IMR-90 (cell line): Measurements from ENCODE around the gene DOCK10. TPM values are rescaled to one million over a fixed set of nuclear protein-coding genes. Genes with fewer than 3 reads are reported as not detected.

Experiments
- ATAC-seq: fragments of 200-7000 bp; cut with Tn5 transposase; 2 replicates; pipeline ENCODE4 v1.9.1; 2020; ENCODE audit warnings: low read depth, mild to moderate bottlenecking, moderate library complexity
- BruUV-seq: library from RNA; stranded (reverse); fragments of 400-500 nt; replicated peaks from 2 replicates; lab custom pipeline; 2021; lab: Mats Ljungman, UMichigan
- CTCF ChIA-PET: fragments of 300-600 bp; formaldehyde crosslinking; extraction: SDS; loops from one replicate; lab custom pipeline; 2021; ENCODE audit warnings: antibody characterized with exemption; lab: Yijun Ruan, JAX
- POLR2A ChIA-PET: fragments of 300-600 bp; sonication (Branson Sonifier 250); formaldehyde crosslinking; loops from one replicate; lab custom pipeline; 2022; ENCODE audit warnings: antibody characterized with exemption; ENCODE audit not compliant: unreplicated experiment; lab: Charles Lee
- DNase-seq: peaks from one replicate; pipeline ENCODE4 v3.0.0; 2013
- H2AFZ ChIP-seq: replicated peaks from 2 replicates; pipeline ENCODE3; 2013; ENCODE audit warnings: low read length, mild to moderate bottlenecking; ENCODE audit not compliant: poor library complexity
- H2AK5ac ChIP-seq: 2 replicates; pipeline ENCODE4 v1.6.1; 2013; ENCODE audit warnings: low read depth, low read length, inconsistent platforms
- H2AK9ac ChIP-seq: replicated peaks from 2 replicates; pipeline ENCODE3; 2013; ENCODE audit warnings: mild to moderate bottlenecking, low read depth, low read length, moderate library complexity; ENCODE audit not compliant: poor library complexity
- H2BK120ac ChIP-seq: 2 replicates; pipeline ENCODE4 v1.6.1; 2013; ENCODE audit warnings: low read depth, low read length, inconsistent platforms
- H2BK15ac ChIP-seq: 3 replicates; pipeline ENCODE4 v1.6.1; 2013; ENCODE audit warnings: low read depth, low read length, inconsistent platforms
- H2BK20ac ChIP-seq: 2 replicates; pipeline ENCODE4 v1.6.1; 2013; ENCODE audit warnings: low read depth, mild to moderate bottlenecking, inconsistent platforms, low read length, moderate library complexity
- H2BK5ac ChIP-seq: 2 replicates; pipeline ENCODE4 v1.6.1; 2013; ENCODE audit warnings: mild to moderate bottlenecking, low read depth, low read length, inconsistent platforms; ENCODE audit not compliant: poor library complexity, severe bottlenecking
- H3K14ac ChIP-seq: replicated peaks from 2 replicates; pipeline ENCODE4 v1.6.1; 2013; ENCODE audit warnings: low read depth, low read length, inconsistent platforms
- H3K18ac ChIP-seq: 2 replicates; pipeline ENCODE4 v1.6.1; 2013; ENCODE audit warnings: low read depth, low read length, control low read depth
- H3K23ac ChIP-seq: 2 replicates; pipeline ENCODE4 v1.6.1; 2013; ENCODE audit warnings: low read depth, low read length, inconsistent platforms
- H3K27ac ChIP-seq: 2 replicates; pipeline ENCODE4 v1.5.1; 2013; ENCODE audit warnings: mild to moderate bottlenecking, control low read depth, low read length; ENCODE audit not compliant: insufficient read depth
- H3K27me3 ChIP-seq: 2 replicates; pipeline ENCODE4 v1.6.1; 2013; ENCODE audit warnings: low read length; ENCODE audit not compliant: control insufficient read depth, insufficient read depth
- H3K36me3 ChIP-seq: 2 replicates; pipeline ENCODE4 v1.6.1; 2013; ENCODE audit warnings: low read length, mixed read lengths; ENCODE audit not compliant: control insufficient read depth, insufficient read depth
- H3K4ac ChIP-seq: 2 replicates; pipeline ENCODE4 v1.6.1; 2013; ENCODE audit warnings: low read depth, low read length, inconsistent platforms
- H3K4me1 ChIP-seq: 2 replicates; pipeline ENCODE4 v1.6.1; 2013; ENCODE audit warnings: low read length, mixed read lengths; ENCODE audit not compliant: control insufficient read depth, insufficient read depth
- H3K4me2 ChIP-seq: 2 replicates; pipeline ENCODE4 v1.6.1; 2013; ENCODE audit warnings: low read depth, mild to moderate bottlenecking, control low read depth, low read length, moderate library complexity
- H3K4me3 ChIP-seq: 2 replicates; pipeline ENCODE4 v1.5.1; 2013; ENCODE audit warnings: low read depth, mild to moderate bottlenecking, control low read depth, low read length, moderate library complexity; ENCODE audit not compliant: insufficient read depth
- H3K56ac ChIP-seq: 2 replicates; pipeline ENCODE4 v1.6.1; 2013; ENCODE audit warnings: low read length, inconsistent platforms; ENCODE audit not compliant: insufficient read depth; ENCODE audit errors: extremely low read depth
- H3K79me1 ChIP-seq, 2 experiments: 2 replicates each; pipeline ENCODE4 v1.6.1; 2013; ENCODE audit warnings: low read length in 2 of 2, inconsistent platforms in 1 of 2, low read depth in 1 of 2
- H3K9ac ChIP-seq: 2 replicates; pipeline ENCODE4 v1.6.1; 2013; ENCODE audit warnings: low read depth, low read length, control low read depth
- H3K9me1 ChIP-seq: 2 replicates; pipeline ENCODE4 v1.6.1; 2013; ENCODE audit warnings: low read length, inconsistent platforms; ENCODE audit not compliant: insufficient read depth
- H3K9me3 ChIP-seq: 2 replicates; pipeline ENCODE4 v1.6.1; 2013; ENCODE audit warnings: low read length; ENCODE audit not compliant: control insufficient read depth, insufficient read depth
- H4K20me1 ChIP-seq: 2 replicates; pipeline ENCODE4 v1.6.1; 2013; ENCODE audit warnings: low read length, inconsistent platforms; ENCODE audit not compliant: insufficient read depth
- H4K5ac ChIP-seq: 2 replicates; pipeline ENCODE4 v1.6.1; 2013; ENCODE audit warnings: mild to moderate bottlenecking, low read depth, low read length, control low read depth
- H4K8ac ChIP-seq, 2 experiments: 2 replicates each; pipeline ENCODE4 v1.6.1; 2013; ENCODE audit warnings: low read depth in 2 of 2, low read length in 2 of 2, control low read depth in 1 of 2, inconsistent platforms in 1 of 2
- H4K91ac ChIP-seq: 2 replicates; pipeline ENCODE4 v1.6.1; 2013; ENCODE audit warnings: low read depth, low read length, inconsistent platforms; ENCODE audit not compliant: insufficient read depth
- BHLHE40 ChIP-seq: fragments of 150-350 bp; IDR thresholded peaks from 2 replicates; pipeline ENCODE4 v1.6.1; 2016; ENCODE audit warnings: mild to moderate bottlenecking, low read depth, low read length
- CHD1 ChIP-seq: IDR thresholded peaks from 2 replicates; pipeline ENCODE4 v1.6.1; 2012; ENCODE audit warnings: low read depth, low read length, improper control_type of control experiment
- MAFK ChIP-seq: IDR thresholded peaks from 2 replicates; pipeline ENCODE4 v1.6.1; 2012; ENCODE audit warnings: low read depth, low read length, improper control_type of control experiment
- POLR2A ChIP-seq: IDR thresholded peaks from 2 replicates; pipeline ENCODE4 v1.6.1; 2012; ENCODE audit warnings: mild to moderate bottlenecking, low read depth, low read length
- SMC3 ChIP-seq: fragments of 150-350 bp; IDR thresholded peaks from 2 replicates; pipeline ENCODE4 v1.6.1; 2016; ENCODE audit warnings: low read depth, mild to moderate bottlenecking, antibody characterized with exemption, low read length, moderate library complexity
- WGBS, 2 experiments: methylation state at CpG; one replicate each; pipeline versions ENCODE4 v1.1.5 to v1.1.7; 2013; ENCODE audit warnings: missing lambda C conversion rate in 2 of 2; ENCODE audit not compliant: insufficient read length in 1 of 2; ENCODE audit errors: extremely low coverage in 2 of 2; 5-methylcytosine and 5-hydroxymethylcytosine counted together
- dilution Hi-C: fragments of 300-500 bp; cut with HindIII; formaldehyde crosslinking; loops from one replicate; pipeline ENCODE4 v1.14.3; 2018; ENCODE audit warnings: low sequenced_read_pairs; ENCODE audit not compliant: unreplicated experiment
- in situ Hi-C: fragments of 300-500 bp; cut with MboI; formaldehyde crosslinking; loops from 3 replicates; pipeline ENCODE4 v1.14.3; 2019; ENCODE audit warnings: low sequenced_read_pairs, inconsistent platforms, mixed read lengths
- intact Hi-C: fragments of 100-400 bp; cut with micrococcal nuclease; formaldehyde crosslinking; loops from 2 replicates; pipeline ENCODE4 v1.10.0; 2022
- polyA plus RNA-seq, 3 experiments: library from polyadenylated mRNA; depleted of rRNA; stranded (reverse); fragments of >200 nt; gene quantifications; 2 replicates each; pipeline ENCODE4 v1.2.3, GENCODE V29; 2012; ENCODE audit warnings: low replicate concordance in 1 of 3
- total RNA-seq: library from RNA; depleted of rRNA; stranded (reverse); fragments of >200 nt; gene quantifications from 2 replicates; pipeline ENCODE4 v1.2.3, GENCODE V29; 2012
- TF ChIP-seq, protein P1 (sequence below): fragments of 150-350 bp; IDR thresholded peaks from 2 replicates; pipeline ENCODE4 v1.6.1; 2016; ENCODE audit warnings: low read depth, mild to moderate bottlenecking, low read length, moderate library complexity, borderline replicate concordance
- TF ChIP-seq, protein P2 (sequence below): fragments of 150-350 bp; IDR thresholded peaks from 2 replicates; pipeline ENCODE4 v1.6.1; 2017; ENCODE audit warnings: mild to moderate bottlenecking, antibody characterized with exemption, low read length, low read depth

Gene DOCK10
- total and polyA plus RNA-seq, 2 of the 4 experiments (the other 2 are of a cell fraction) = 58.6 to 75.3 TPM

DNA sequence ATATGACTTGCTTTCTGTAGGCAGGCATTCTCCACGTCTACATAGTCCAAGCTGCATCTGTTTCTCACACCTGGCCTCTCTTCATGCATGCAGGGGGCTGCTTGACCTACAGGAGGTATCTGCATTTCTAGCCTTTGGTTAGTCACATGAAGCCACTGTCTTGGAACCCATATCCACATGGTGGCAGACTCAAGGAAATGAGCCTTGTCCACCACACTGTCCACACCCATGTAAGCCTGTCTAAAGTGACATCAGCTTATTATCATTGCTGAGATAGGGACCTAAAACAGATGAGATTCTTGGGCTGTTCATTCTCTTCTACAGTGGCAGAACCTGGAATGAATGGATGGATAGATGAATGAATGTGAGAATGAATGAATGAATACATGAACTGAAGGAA lies 160.4 kb downstream of the DOCK10 start (continued):
- TF ChIP-seq, protein P1, sequence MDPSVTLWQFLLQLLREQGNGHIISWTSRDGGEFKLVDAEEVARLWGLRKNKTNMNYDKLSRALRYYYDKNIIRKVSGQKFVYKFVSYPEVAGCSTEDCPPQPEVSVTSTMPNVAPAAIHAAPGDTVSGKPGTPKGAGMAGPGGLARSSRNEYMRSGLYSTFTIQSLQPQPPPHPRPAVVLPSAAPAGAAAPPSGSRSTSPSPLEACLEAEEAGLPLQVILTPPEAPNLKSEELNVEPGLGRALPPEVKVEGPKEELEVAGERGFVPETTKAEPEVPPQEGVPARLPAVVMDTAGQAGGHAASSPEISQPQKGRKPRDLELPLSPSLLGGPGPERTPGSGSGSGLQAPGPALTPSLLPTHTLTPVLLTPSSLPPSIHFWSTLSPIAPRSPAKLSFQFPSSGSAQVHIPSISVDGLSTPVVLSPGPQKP = no peak
- TF ChIP-seq CHD1 = no peak
- TF ChIP-seq, protein P2, sequence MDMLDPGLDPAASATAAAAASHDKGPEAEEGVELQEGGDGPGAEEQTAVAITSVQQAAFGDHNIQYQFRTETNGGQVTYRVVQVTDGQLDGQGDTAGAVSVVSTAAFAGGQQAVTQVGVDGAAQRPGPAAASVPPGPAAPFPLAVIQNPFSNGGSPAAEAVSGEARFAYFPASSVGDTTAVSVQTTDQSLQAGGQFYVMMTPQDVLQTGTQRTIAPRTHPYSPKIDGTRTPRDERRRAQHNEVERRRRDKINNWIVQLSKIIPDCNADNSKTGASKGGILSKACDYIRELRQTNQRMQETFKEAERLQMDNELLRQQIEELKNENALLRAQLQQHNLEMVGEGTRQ = no peak

DNA sequence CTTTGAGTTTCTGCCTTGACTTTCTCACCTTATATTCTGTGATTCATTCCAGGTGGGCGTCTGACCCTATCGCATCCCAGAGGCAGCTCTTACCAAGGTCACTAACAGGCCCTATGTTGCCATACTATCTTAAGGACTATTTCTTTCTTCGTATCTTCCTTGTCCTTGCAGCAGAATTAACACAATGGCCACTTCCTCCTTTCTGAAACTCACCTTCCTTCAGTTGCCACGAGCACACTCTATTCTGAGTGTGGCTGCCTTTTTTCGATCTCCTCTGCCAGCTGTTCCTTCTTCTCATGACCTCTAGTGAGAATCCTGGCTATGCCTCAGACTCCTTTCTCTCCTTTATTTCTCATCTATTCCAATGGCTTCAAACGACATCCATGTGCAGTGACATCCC lies 165.7 kb downstream of the DOCK10 start:
- H4K8ac ChIP-seq = no peak overlapping the region
- no peaks in the 10 kb centered on the region for H4K20me1 ChIP-seq
- H2BK120ac ChIP-seq = no peak overlapping the region
- peaks cover 3% of the 10 kb centered on the region for H3K36me3 ChIP-seq
- no peak overlapping the region for H2AFZ ChIP-seq
- H3K9me1 ChIP-seq = no peaks in the 10 kb centered on the region
- in situ Hi-C loops (no loop called here), dilution Hi-C loops (no loop called here), intact Hi-C loops (no loop called here)
- no peaks in the 10 kb centered on the region for H3K27me3 ChIP-seq
- no peaks in the 10 kb centered on the region for H3K9me3 ChIP-seq
- no peak overlapping the region for H2BK20ac ChIP-seq
- no peak overlapping the region; the same call in 1 of the 2 replicates for H3K14ac ChIP-seq
- no peak overlapping the region for H3K23ac ChIP-seq
- H3K56ac ChIP-seq = no peak overlapping the region
- BruUV-seq = no TSS peak
- no peak overlapping the region for H2AK5ac ChIP-seq
- POLR2A ChIA-PET = interaction anchor here (0.5 kb wide), 1 partner anchor 10 kb away, joined by 3 read pairs; no protein-coding TSS in a partner anchor
- peaks cover 0 to 4% of the 10 kb centered on the region in 2 experiments; a peak in 3 of 4 replicates for H3K79me1 ChIP-seq
- no peak overlapping the region for H2BK5ac ChIP-seq
- H4K91ac ChIP-seq = no peak overlapping the region
- no peak overlapping the region for H3K4ac ChIP-seq
- DNase-seq = no peak
- no peak overlapping the region for H2AK9ac ChIP-seq
- WGBS, 2 experiments = 92% methylated on average over 5 of the region's 6 CpGs; no CpG with 5 or more reads in 1 of the 2 experiments
- no peak overlapping the region for H2BK15ac ChIP-seq
- TF ChIP-seq SMC3 (no peak), BHLHE40 (no peak), POLR2A (no peak), MAFK (no peak)
- no peaks in the 10 kb centered on the region; the same call in 1 of the 2 replicates for H3K4me1 ChIP-seq
- no peak for ATAC-seq
- no peak overlapping the region for H3K4me3 ChIP-seq
- CTCF ChIA-PET = no interaction called here
- no peak overlapping the region for H4K5ac ChIP-seq
- H3K4me2 ChIP-seq = no peak overlapping the region
- no peak overlapping the region for H3K27ac ChIP-seq
- H3K9ac ChIP-seq = no peak overlapping the region
- no peak overlapping the region for H3K18ac ChIP-seq
